PC-3 (cell line): ENCODE data around the gene HLCS. TPM values are rescaled to one million over a fixed set of nuclear protein-coding genes. Genes with fewer than 3 reads are reported as not detected.
"Not testable (repeated sequence)": the region's sequence is repeated elsewhere in the genome, so short reads cannot be mapped to it uniquely, and the experiment has no call there.

Experiments used
- ATAC-seq: fragments of 200-7000 bp; cut with Tn5 transposase; 2 replicates; pipeline ENCODE4 v1.9.1; 2020; ENCODE audit warnings: mild to moderate bottlenecking, moderate library complexity
- BruUV-seq: library from RNA; stranded (reverse); fragments of 400-500 nt; replicated peaks from 2 replicates; lab custom pipeline; 2021; lab: Mats Ljungman, UMichigan
- CTCF ChIA-PET: fragments of 300-600 bp; sonication (Branson Sonifier 250); formaldehyde crosslinking; loops from one replicate; lab custom pipeline; 2022; ENCODE audit warnings: antibody characterized with exemption; lab: Charles Lee
- POLR2A ChIA-PET: fragments of 300-600 bp; sonication (Branson Sonifier 250); formaldehyde crosslinking; loops from one replicate; lab custom pipeline; 2022; ENCODE audit warnings: antibody characterized with exemption; ENCODE audit not compliant: unreplicated experiment; lab: Charles Lee
- DNase-seq: peaks from one replicate; pipeline ENCODE4 v3.0.0-alpha.2; 2015
- H2AFZ ChIP-seq: fragments of 300-600 bp; sonication (generic); 2 replicates; pipeline ENCODE4 v1.6.0; 2016; ENCODE audit warnings: antibody characterized with exemption, low read length
- H3F3A ChIP-seq: fragments of 300-600 bp; sonication (generic); one replicate; pipeline ENCODE4 v1.6.0; 2017; ENCODE audit warnings: antibody characterized with exemption, low read length, control low read depth, mild to moderate bottlenecking; ENCODE audit not compliant: unreplicated experiment
- H3K27ac ChIP-seq: fragments of 300-600 bp; sonication (generic); 2 replicates; pipeline ENCODE4 v1.5.1; 2016; ENCODE audit warnings: mild to moderate bottlenecking, low read length
- H3K27me3 ChIP-seq: fragments of 300-600 bp; sonication (generic); 2 replicates; pipeline ENCODE4 v1.6.1; 2016; ENCODE audit warnings: low read length, mixed read lengths
- H3K36me3 ChIP-seq: fragments of 300-600 bp; sonication (generic); 2 replicates; pipeline ENCODE4 v1.6.1; 2016; ENCODE audit warnings: low read depth, mixed run types, low read length, mixed read lengths
- H3K4me1 ChIP-seq: fragments of 300-600 bp; sonication (generic); 2 replicates; pipeline ENCODE4 v1.5.1; 2016; ENCODE audit warnings: low read length; ENCODE audit not compliant: insufficient read depth
- H3K4me2 ChIP-seq: fragments of 300-600 bp; sonication (generic); 2 replicates; pipeline ENCODE4 v1.6.0; 2016; ENCODE audit warnings: low read length
- H3K4me3 ChIP-seq: fragments of 300-600 bp; sonication (generic); 2 replicates; pipeline ENCODE4 v1.5.1; 2016; ENCODE audit warnings: mild to moderate bottlenecking, low read length, mixed read lengths
- H3K79me2 ChIP-seq: fragments of 300-600 bp; sonication (generic); 2 replicates; pipeline ENCODE4 v1.6.1; 2017; ENCODE audit warnings: low read length, mixed read lengths
- H3K9ac ChIP-seq: fragments of 300-600 bp; sonication (generic); 2 replicates; pipeline ENCODE4 v1.6.0; 2016; ENCODE audit warnings: mild to moderate bottlenecking, low read length
- H3K9me2 ChIP-seq: fragments of 300-600 bp; sonication (generic); replicated peaks from 2 replicates; pipeline ENCODE4 v1.6.1; 2016; ENCODE audit warnings: mixed run types, low read length, mixed read lengths
- H3K9me3 ChIP-seq: fragments of 300-600 bp; sonication (generic); 2 replicates; pipeline ENCODE4 v1.6.1; 2016; ENCODE audit warnings: low read length, mixed read lengths
- H4K20me1 ChIP-seq: fragments of 300-600 bp; sonication (generic); 2 replicates; pipeline ENCODE4 v1.6.1; 2016; ENCODE audit warnings: low read length, mixed read lengths
- CTCF ChIP-seq: fragments of 300-600 bp; sonication (generic); conservative IDR thresholded peaks from 2 replicates; pipeline ENCODE4 v1.5.1; 2017; ENCODE audit warnings: antibody characterized with exemption, low read depth, mild to moderate bottlenecking, low read length
- EZH2 ChIP-seq: fragments of 300-600 bp; sonication (generic); IDR thresholded peaks from one replicate; pipeline ENCODE4 v1.6.1; 2017; ENCODE audit warnings: antibody characterized with exemption, mild to moderate bottlenecking, low read length; ENCODE audit not compliant: unreplicated experiment
- EZH2phosphoT487 ChIP-seq: fragments of 300-600 bp; sonication (generic); IDR thresholded peaks from 2 replicates; pipeline ENCODE4 v1.6.1; 2018; ENCODE audit warnings: mild to moderate bottlenecking, antibody characterized with exemption, low read length, borderline replicate concordance
- intact Hi-C: fragments of 100-400 bp; cut with micrococcal nuclease; formaldehyde crosslinking; loops from 2 replicates; pipeline ENCODE4 v1.9.0; 2023
- total RNA-seq: library from RNA; depleted of rRNA; stranded (reverse); fragments of >200 nt; gene quantifications from 2 replicates; pipeline ENCODE4 v1.2.3, GENCODE V29; 2014

Gene HLCS
- total RNA-seq, 1 experiment from 2014 or later = 44.1 TPM

GRCh38 chr21:37001441-37001840, 35.0 kb upstream of the HLCS start:
- DNase-seq (no peak), ATAC-seq (no peak)
- no peaks in the 10 kb centered on the region for H3K27me3 ChIP-seq
- H3K4me2 ChIP-seq = no peak overlapping the region
- H3F3A ChIP-seq = no peaks in the 10 kb centered on the region
- H3K36me3 ChIP-seq = no peaks in the 10 kb centered on the region
- H3K4me3 ChIP-seq = no peak overlapping the region
- no peaks in the 10 kb centered on the region for H4K20me1 ChIP-seq
- ChIA-PET CTCF (interaction anchor here (0.6 kb wide), 1 partner anchor 35 kb away, joined by 4 read pairs; no protein-coding TSS in a partner anchor), POLR2A (no interaction called here)
- no peaks in the 10 kb centered on the region for H3K9me3 ChIP-seq
- no peaks in the 10 kb centered on the region for H3K4me1 ChIP-seq
- intact Hi-C loops = no loop called here
- H3K79me2 ChIP-seq = no peaks in the 10 kb centered on the region
- no peak overlapping the region for H3K27ac ChIP-seq
- H2AFZ ChIP-seq = no peak overlapping the region
- H3K9me2 ChIP-seq = no peaks in the 10 kb centered on the region
- no peak for TF ChIP-seq CTCF
- no peak for TF ChIP-seq EZH2
- no peak for TF ChIP-seq EZH2phosphoT487
- BruUV-seq = no TSS peak
- H3K9ac ChIP-seq = no peak overlapping the region

- Histone ChIP-seq H4K20me1 (no peaks in the 10 kb centered on the region), H3K27ac (no peak overlapping the region), H3K36me3 (no peaks in the 10 kb centered on the region), H3K4me2 (no peak overlapping the region), H3K9ac (no peak overlapping the region), H3K4me1 (no peaks in the 10 kb centered on the region), H3K9me3 (no peaks in the 10 kb centered on the region), H3K4me3 (no peak overlapping the region), H3K9me2 (no peaks in the 10 kb centered on the region), H3F3A (no peaks in the 10 kb centered on the region), H2AFZ (no peak overlapping the region), H3K27me3 (no peaks in the 10 kb centered on the region), H3K79me2 (no peaks in the 10 kb centered on the region)
- DNase-seq (peak; percentile 49), ATAC-seq (peak; percentile 67; the same call in 1 of the 2 replicates)
- CTCF ChIA-PET = no interaction called here
- TF ChIP-seq EZH2 (no peak), CTCF (peak; percentile 57)
- POLR2A ChIA-PET = no interaction called here
- intact Hi-C loops = no loop called here
- no TSS peak for BruUV-seq
Measured at GRCh38 chr21:37000381-37000780, 33.9 kb upstream of the HLCS start.

- ATAC-seq (no peak), DNase-seq (no peak)
- no peaks in the 10 kb centered on the region for H4K20me1 ChIP-seq
- no peak overlapping the region for H2AFZ ChIP-seq
- no peaks in the 10 kb centered on the region for H3K9me3 ChIP-seq
- no peaks in the 10 kb centered on the region for H3K36me3 ChIP-seq
- H3K4me1 ChIP-seq = no peaks in the 10 kb centered on the region
- no peak overlapping the region for H3K27ac ChIP-seq
- ChIA-PET CTCF (interaction anchor here (0.6 to 0.9 kb wide), 2 partner anchors 12 to 80 kb away, joined by 4 to 5 read pairs; no protein-coding TSS in a partner anchor), POLR2A (no interaction called here)
- no peak for TF ChIP-seq EZH2phosphoT487
- no peak for TF ChIP-seq CTCF
- no peak for TF ChIP-seq EZH2
- H3K27me3 ChIP-seq = no peaks in the 10 kb centered on the region
- H3K9ac ChIP-seq = no peak overlapping the region
- no peaks in the 10 kb centered on the region for H3F3A ChIP-seq
- no peaks in the 10 kb centered on the region for H3K9me2 ChIP-seq
- H3K4me2 ChIP-seq = no peak overlapping the region
- H3K4me3 ChIP-seq = no peak overlapping the region
- no TSS peak for BruUV-seq
- no peaks in the 10 kb centered on the region for H3K79me2 ChIP-seq
- intact Hi-C loops = no loop called here
Measured at GRCh38 chr21:36999131-36999898, 32.8 kb upstream of the HLCS start.

GRCh38 chr21:36995285-36995684, 28.8 kb upstream of the HLCS start:
- H3F3A ChIP-seq, H3K27ac ChIP-seq, H3K4me3 ChIP-seq, H2AFZ ChIP-seq, POLR2A ChIA-PET, BruUV-seq, H3K9me3 ChIP-seq, H3K4me1 ChIP-seq, H3K9ac ChIP-seq, H3K79me2 ChIP-seq, ATAC-seq, H3K36me3 ChIP-seq, intact Hi-C loops, DNase-seq, H3K4me2 ChIP-seq, H4K20me1 ChIP-seq, H3K9me2 ChIP-seq, H3K27me3 ChIP-seq: not testable (repeated sequence)
- CTCF ChIA-PET = interaction anchor here (0.6 kb wide), 1 partner anchor 15 kb away, joined by 15 read pairs; no protein-coding TSS in a partner anchor
